GM12874 (cell line): Measurements from ENCODE around the gene LMAN2.

Source experiments
- CTCF ChIP-seq: IDR thresholded peaks from 2 replicates; pipeline ENCODE4 v1.5.1; 2011; ENCODE audit warnings: low read depth, mild to moderate bottlenecking, control low read depth, low read length, moderate library complexity; ENCODE audit not compliant: insufficient read depth

LMAN2 gene

GRCh38 chr5:177312649-177313181 is 38.8 kb downstream of the LMAN2 start:
- TF ChIP-seq CTCF = 0 out of 2 replicates have a peak, but pooled peaks have one; percentile 27

- no peak for TF ChIP-seq CTCF
Observed at GRCh38 chr5:177311723-177312648, 39.5 kb downstream of the LMAN2 start, which contains the start of gene MXD3. MXD3 (minus strand) TSS chr5:177311898; CDS start chr5:177311830, 68 bp downstream.

DNA sequence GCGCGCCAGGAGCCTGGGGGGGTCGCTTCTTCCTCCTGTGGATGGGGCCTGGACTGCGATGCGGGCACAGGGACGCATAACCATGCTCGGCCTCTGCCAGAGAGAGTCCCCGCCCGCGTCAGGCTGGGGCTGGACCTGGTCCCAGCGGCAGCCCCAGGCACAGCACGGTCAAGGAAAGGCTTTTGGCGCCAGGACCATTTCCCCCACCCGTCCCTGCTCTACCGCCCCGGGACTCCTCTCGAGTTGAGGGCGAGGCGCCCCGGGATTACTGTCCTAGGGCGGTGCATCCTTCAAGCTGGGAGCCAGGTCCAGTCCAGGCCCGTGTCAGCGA is 40.1 kb downstream of the LMAN2 start:
- TF ChIP-seq CTCF = no peak

DNA sequence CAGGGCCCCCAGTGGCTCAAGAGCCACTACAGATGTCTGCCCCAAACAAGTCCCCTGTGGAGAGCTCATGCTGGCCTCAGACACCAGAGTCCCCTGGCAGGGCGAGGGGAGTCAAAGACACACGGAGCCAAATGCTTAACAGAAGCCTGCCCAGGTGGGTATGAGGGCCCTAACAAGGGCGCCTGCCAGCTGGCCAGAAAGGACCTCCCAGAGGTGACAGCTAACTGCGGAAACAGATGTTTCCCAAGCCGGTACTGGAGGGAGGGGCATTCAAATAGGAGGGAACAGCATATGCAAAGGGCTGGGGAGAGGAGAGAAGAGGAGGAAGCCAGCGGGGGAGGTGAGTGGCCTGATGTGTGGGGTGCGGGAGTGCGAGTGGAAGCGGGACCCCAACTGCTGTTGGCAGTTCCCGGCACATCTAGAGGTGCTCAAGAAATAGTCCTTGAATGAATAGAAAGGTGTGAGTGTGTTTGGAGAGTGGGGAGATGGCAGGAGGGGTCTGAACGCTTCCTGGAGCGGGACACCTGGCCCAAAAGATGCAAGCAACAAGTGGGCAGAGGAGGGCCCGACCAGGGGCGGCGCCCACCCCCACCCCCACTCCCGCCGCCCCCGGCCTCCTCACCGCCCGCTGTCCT is 40.6 kb downstream of the LMAN2 start:
- no peak for TF ChIP-seq CTCF

GRCh38 chr5:177310332-177310731 is 41.1 kb downstream of the LMAN2 start:
- no peak for TF ChIP-seq CTCF

DNA sequence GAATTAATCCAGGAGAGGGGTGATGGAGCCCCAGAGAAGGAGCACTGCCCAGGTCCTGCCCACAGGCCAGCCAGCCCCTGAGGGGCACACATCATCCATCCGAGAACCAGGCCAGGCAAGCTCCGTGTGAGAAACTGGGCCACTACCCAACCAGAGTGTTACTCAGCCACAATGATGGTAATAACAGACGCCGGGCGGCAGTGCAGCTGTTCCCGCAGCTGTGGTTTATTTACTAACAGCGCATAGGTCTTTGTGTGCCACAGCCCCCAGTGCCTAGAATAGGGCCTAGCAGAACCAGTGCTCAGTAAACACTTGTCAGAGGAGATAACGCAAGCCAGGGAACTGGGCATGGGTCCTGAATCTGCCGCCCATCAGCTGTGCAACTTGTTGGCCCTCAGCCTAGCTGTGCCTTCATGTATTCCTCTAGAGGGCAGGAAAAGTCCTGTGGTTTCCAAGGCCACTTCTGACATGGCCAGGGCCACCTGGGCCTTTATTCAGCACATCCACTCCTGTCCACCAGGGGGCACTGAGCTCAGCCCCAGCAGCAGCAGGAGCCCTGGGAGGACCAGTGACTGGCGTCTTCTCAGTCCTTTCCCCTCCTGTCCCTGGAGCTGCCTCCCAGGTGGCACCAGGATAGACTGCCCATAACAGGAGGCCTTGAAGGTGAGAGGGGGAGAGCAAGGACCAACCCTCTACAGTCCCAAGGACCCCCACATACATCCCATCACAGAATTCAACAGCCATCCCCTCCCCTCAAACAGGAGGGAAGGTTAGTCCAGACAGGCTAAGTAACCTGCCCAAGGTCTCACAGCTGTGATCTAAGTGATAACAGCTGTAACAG is 41.9 kb downstream of the LMAN2 start:
- peak; percentile 95 for TF ChIP-seq CTCF

- TF ChIP-seq CTCF = no peak
Observed at GRCh38 chr5:177308740-177309139, 42.7 kb downstream of the LMAN2 start.
